WTC11 (cell line): Measurements from ENCODE around the gene SNRNP70. TPM values are rescaled to one million over a fixed set of nuclear protein-coding genes. Genes with fewer than 3 reads are reported as not detected.
A peak's percentile ranks its signal among the peaks of the same experiment; 100 is the strongest.

Experiments
- ATAC-seq: fragments of 200-7000 bp; cut with Tn5 transposase; 2 replicates; pipeline ENCODE4 v1.10.0; 2021; ENCODE audit warnings: mild to moderate bottlenecking, moderate library complexity
- CTCF ChIA-PET: fragments of 300-600 bp; sonication (Branson Sonifier 250); formaldehyde crosslinking; loops from one replicate; lab custom pipeline; 2021; ENCODE audit warnings: antibody characterized with exemption; lab: Charles Lee
- POLR2A ChIA-PET: fragments of 350-600 bp; sonication (Branson Sonifier 250); formaldehyde crosslinking; loops from one replicate; lab custom pipeline; 2021; ENCODE audit warnings: antibody characterized with exemption; lab: Charles Lee
- DNase-seq: peaks from one replicate; pipeline ENCODE4 v3.0.0; 2021; ENCODE audit warnings: low spot score
- H3K27ac Mint-ChIP-seq: 2 replicates; pipeline ENCODE4 v1.8.0; 2021; ENCODE audit warnings: mixed read lengths
- H3K27me3 Mint-ChIP-seq: 2 replicates; pipeline ENCODE4 v1.8.0; 2021; ENCODE audit warnings: low read depth, mild to moderate bottlenecking, moderate library complexity, mixed read lengths
- H3K36me3 Mint-ChIP-seq: 2 replicates; pipeline ENCODE4 v1.8.0; 2021; ENCODE audit warnings: mixed read lengths
- H3K4me1 Mint-ChIP-seq: 2 replicates; pipeline ENCODE4 v1.8.0; 2022; ENCODE audit warnings: mixed read lengths
- H3K4me3 Mint-ChIP-seq: 2 replicates; pipeline ENCODE4 v1.8.0; 2021; ENCODE audit warnings: mild to moderate bottlenecking, moderate library complexity, mixed read lengths
- H3K9me3 Mint-ChIP-seq: 2 replicates; pipeline ENCODE4 v1.8.0; 2021; ENCODE audit warnings: mixed read lengths
- CTCF ChIP-seq: fragments of 200-600 bp; IDR thresholded peaks from 2 replicates; pipeline ENCODE4 v1.8.0; 2022; ENCODE audit warnings: antibody characterized with exemption
- FOXJ3 ChIP-seq: sonication (generic); formaldehyde crosslinking; IDR thresholded peaks from 2 replicates; pipeline ENCODE4 v1.9.0; 2021; ENCODE audit warnings: missing genetic modification reagents, mild to moderate bottlenecking, borderline replicate concordance
- FOXK1 ChIP-seq: sonication (generic); formaldehyde crosslinking; IDR thresholded peaks from 2 replicates; pipeline ENCODE4 v1.8.0; 2022; ENCODE audit warnings: mild to moderate bottlenecking, moderate library complexity, missing genetic modification reagents
- NR2C2 ChIP-seq: sonication (generic); formaldehyde crosslinking; IDR thresholded peaks from 2 replicates; pipeline ENCODE4 v1.8.0; 2022; ENCODE audit warnings: mild to moderate bottlenecking, missing genetic modification reagents
- OVOL2 ChIP-seq: fragments of 250-450 bp; sonication (Bioruptor Pico); IDR thresholded peaks from 2 replicates; pipeline ENCODE4 v1.9.0; 2021; ENCODE audit warnings: mild to moderate bottlenecking, borderline replicate concordance
- RELA ChIP-seq: sonication (generic); formaldehyde crosslinking; IDR thresholded peaks from 2 replicates; pipeline ENCODE4 v1.8.1; 2022; ENCODE audit warnings: missing genetic modification reagents, mild to moderate bottlenecking, borderline replicate concordance
- RORB ChIP-seq: fragments of 250-450 bp; sonication (Bioruptor Pico); IDR thresholded peaks from 2 replicates; pipeline ENCODE4 v1.9.0; 2021; ENCODE audit warnings: mild to moderate bottlenecking
- SMAD3 ChIP-seq: sonication (generic); formaldehyde crosslinking; IDR thresholded peaks from 2 replicates; pipeline ENCODE4 v1.8.0; 2022; ENCODE audit warnings: missing genetic modification reagents, mild to moderate bottlenecking, borderline replicate concordance
- ZNF121 ChIP-seq: sonication (generic); formaldehyde crosslinking; IDR thresholded peaks from 2 replicates; pipeline ENCODE4 v1.8.0; 2023; ENCODE audit warnings: missing genetic modification reagents
- ZNF219 ChIP-seq: sonication (generic); formaldehyde crosslinking; IDR thresholded peaks from 2 replicates; pipeline ENCODE4 v1.8.0; 2023; ENCODE audit warnings: missing genetic modification reagents, mild to moderate bottlenecking, borderline replicate concordance
- ZNF317 ChIP-seq: sonication (generic); formaldehyde crosslinking; IDR thresholded peaks from 2 replicates; pipeline ENCODE4 v1.8.1; 2023; ENCODE audit warnings: low read depth, mild to moderate bottlenecking, moderate library complexity, missing genetic modification reagents, borderline replicate concordance
- ZNF423 ChIP-seq: fragments of 250-450 bp; sonication (Bioruptor Pico); IDR thresholded peaks from 2 replicates; pipeline ENCODE4 v2.1.2; 2022; ENCODE audit warnings: mild to moderate bottlenecking, moderate library complexity
- total RNA-seq: library from RNA; stranded (reverse); gene quantifications from 3 replicates; pipeline ENCODE4 v1.2.3, GENCODE V29; 2021
- TF ChIP-seq, protein P1 (sequence below): sonication (generic); formaldehyde crosslinking; IDR thresholded peaks from 2 replicates; pipeline ENCODE4 v1.8.1; 2023; ENCODE audit warnings: mild to moderate bottlenecking, moderate library complexity, missing genetic modification reagents
- TF ChIP-seq, protein P2 (sequence below): fragments of 250-450 bp; sonication (Bioruptor Pico); IDR thresholded peaks from 2 replicates; pipeline ENCODE4 v2.1.2; 2022; ENCODE audit warnings: mild to moderate bottlenecking, moderate library complexity
- TF ChIP-seq, protein P3 (sequence below): sonication (generic); formaldehyde crosslinking; IDR thresholded peaks from 2 replicates; pipeline ENCODE4 v1.8.1; 2023; ENCODE audit warnings: mild to moderate bottlenecking, missing genetic modification reagents
- TF ChIP-seq, protein P4 (sequence below): sonication (generic); formaldehyde crosslinking; IDR thresholded peaks from 2 replicates; pipeline ENCODE4 v1.8.0; 2022; ENCODE audit warnings: mild to moderate bottlenecking, missing genetic modification reagents

The SNRNP70 gene
- total RNA-seq, 1 experiment from 2014 or later, result 266 TPM

DNA sequence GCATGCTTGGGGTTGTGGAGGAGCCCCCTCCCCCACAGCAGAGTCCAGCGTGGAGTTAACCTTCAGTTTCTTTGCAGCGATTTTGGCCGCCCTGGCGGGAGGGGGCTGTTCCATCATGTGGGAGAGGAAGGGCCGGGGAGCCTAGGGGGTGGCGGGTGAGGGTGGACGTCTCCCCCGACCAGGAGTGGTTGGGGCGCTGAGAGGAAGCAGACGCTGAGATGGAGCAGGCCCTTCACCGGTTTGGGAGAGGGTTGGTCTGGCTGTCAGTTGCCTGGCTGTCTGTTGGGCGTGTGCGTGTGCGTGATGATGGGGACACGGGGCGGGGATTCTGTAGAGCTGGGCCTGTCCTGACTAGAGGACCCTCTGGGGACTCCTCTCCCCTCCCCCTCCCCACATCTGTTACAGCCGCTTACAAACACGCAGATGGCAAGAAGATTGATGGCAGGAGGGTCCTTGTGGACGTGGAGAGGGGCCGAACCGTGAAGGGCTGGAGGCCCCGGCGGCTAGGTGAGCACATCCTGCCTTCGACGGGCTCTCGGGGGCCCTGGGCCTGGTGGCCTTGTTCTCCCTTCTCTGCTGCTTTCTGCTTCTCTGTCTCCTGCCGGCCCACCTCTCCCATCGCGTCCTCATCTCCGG lies 19.1 kb downstream of the SNRNP70 start (continued):
- TF ChIP-seq ZNF317 (CRISPR knock-in tag) (no peak), ZNF219 (CRISPR knock-in tag) (no peak), FOXJ3 (no peak), FOXK1 (CRISPR knock-in tag) (no peak), OVOL2 (CRISPR knock-in tag) (no peak)

DNA sequence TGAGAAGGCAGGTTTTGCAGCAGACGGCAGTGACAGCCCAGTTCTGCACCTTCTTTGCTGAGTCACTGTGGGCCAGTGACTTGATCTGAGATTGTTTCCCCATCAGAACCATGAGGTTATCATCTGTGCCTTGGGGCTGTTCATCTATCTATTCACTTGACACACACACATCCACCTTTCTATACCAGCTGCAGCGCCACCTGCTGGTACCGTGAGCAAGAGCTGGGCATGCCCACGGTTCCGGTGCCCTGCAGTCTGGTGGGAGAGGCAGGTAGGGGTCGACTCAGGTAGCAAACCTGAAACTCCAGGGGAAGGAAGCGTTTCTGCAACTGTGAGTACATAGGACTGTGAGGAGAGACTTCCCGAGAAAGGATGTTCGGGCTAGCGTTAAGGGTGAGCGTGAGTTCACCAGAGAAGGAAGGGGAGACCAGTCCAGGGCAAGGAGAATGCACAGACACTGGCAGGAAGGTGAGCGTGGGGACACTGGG lies 21.4 kb downstream of the SNRNP70 start:
- peak; percentile 83 for DNase-seq

More for the DNA sequence above, 21.4 kb downstream of the SNRNP70 start:
- CTCF ChIA-PET, result interaction anchor here (0.6 to 2.8 kb wide), 25 partner anchors 8 to 136 kb away, joined by 3 to 62 read pairs (median 6); partner anchors contain the start of genes CGB2, CGB7, GYS1 and LIN7B
- Mint-ChIP-seq H3K4me1 (peaks cover 13% of the 10 kb centered on the region), H3K9me3 (no peaks in the 10 kb centered on the region), H3K36me3 (peaks cover 39% of the 10 kb centered on the region), H3K27ac (peak overlapping the region; percentile 95), H3K27me3 (no peaks in the 10 kb centered on the region), H3K4me3 (peak overlapping the region; percentile 7; the same call in 1 of the 2 replicates)
- POLR2A ChIA-PET, result interaction anchor here (0.5 to 1.0 kb wide), 3 partner anchors 11 to 75 kb away, joined by 3 to 5 read pairs (median 4); no protein-coding TSS in a partner anchor
- ATAC-seq, result peak; percentile 80
- TF ChIP-seq, protein P1, sequence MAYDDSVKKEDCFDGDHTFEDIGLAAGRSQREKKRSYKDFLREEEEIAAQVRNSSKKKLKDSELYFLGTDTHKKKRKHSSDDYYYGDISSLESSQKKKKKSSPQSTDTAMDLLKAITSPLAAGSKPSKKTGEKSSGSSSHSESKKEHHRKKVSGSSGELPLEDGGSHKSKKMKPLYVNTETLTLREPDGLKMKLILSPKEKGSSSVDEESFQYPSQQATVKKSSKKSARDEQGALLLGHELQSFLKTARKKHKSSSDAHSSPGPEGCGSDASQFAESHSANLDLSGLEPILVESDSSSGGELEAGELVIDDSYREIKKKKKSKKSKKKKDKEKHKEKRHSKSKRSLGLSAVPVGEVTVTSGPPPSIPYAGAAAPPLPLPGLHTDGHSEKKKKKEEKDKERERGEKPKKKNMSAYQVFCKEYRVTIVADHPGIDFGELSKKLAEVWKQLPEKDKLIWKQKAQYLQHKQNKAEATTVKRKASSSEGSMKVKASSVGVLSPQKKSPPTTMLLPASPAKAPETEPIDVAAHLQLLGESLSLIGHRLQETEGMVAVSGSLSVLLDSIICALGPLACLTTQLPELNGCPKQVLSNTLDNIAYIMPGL (CRISPR knock-in tag), result peak; percentile 40; the same call in 1 of the 2 replicates
- TF ChIP-seq ZNF423 (CRISPR knock-in tag) (no peak), RELA (no peak), SMAD3 (no peak), ZNF121 (CRISPR knock-in tag) (no peak), CTCF (peak; percentile 78), NR2C2 (CRISPR knock-in tag) (no peak), RORB (CRISPR knock-in tag) (no peak)
- TF ChIP-seq, protein P2, sequence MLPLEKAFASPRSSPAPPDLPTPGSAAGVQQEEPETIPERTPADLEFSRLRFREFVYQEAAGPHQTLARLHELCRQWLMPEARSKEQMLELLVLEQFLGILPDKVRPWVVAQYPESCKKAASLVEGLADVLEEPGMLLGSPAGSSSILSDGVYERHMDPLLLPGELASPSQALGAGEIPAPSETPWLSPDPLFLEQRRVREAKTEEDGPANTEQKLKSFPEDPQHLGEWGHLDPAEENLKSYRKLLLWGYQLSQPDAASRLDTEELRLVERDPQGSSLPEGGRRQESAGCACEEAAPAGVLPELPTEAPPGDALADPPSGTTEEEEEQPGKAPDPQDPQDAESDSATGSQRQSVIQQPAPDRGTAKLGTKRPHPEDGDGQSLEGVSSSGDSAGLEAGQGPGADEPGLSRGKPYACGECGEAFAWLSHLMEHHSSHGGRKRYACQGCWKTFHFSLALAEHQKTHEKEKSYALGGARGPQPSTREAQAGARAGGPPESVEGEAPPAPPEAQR (CRISPR knock-in tag), result no peak
- TF ChIP-seq, protein P3, sequence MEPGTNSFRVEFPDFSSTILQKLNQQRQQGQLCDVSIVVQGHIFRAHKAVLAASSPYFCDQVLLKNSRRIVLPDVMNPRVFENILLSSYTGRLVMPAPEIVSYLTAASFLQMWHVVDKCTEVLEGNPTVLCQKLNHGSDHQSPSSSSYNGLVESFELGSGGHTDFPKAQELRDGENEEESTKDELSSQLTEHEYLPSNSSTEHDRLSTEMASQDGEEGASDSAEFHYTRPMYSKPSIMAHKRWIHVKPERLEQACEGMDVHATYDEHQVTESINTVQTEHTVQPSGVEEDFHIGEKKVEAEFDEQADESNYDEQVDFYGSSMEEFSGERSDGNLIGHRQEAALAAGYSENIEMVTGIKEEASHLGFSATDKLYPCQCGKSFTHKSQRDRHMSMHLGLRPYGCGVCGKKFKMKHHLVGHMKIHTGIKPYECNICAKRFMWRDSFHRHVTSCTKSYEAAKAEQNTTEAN (CRISPR knock-in tag), result no peak
- TF ChIP-seq, protein P4, sequence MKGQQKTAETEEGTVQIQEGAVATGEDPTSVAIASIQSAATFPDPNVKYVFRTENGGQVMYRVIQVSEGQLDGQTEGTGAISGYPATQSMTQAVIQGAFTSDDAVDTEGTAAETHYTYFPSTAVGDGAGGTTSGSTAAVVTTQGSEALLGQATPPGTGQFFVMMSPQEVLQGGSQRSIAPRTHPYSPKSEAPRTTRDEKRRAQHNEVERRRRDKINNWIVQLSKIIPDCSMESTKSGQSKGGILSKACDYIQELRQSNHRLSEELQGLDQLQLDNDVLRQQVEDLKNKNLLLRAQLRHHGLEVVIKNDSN (CRISPR knock-in tag), result no peak
